K562 (cell line): ENCODE measurements around the gene PPT1. TPM values are rescaled to one million over a fixed set of nuclear protein-coding genes. Genes with fewer than 3 reads are reported as not detected.

Experiments used
- FOS ChIP-seq: IDR thresholded peaks from 3 replicates; pipeline ENCODE4 v1.6.1; 2011; ENCODE audit not compliant: insufficient read length; ENCODE audit errors: extremely low read depth
- GTF2A2 ChIP-seq: IDR thresholded peaks from 2 replicates; pipeline ENCODE4 v1.6.1; 2016; ENCODE audit warnings: mild to moderate bottlenecking, missing genetic modification characterization, missing compliant biosample characterization
- MAFK ChIP-seq: IDR thresholded peaks from 2 replicates; pipeline ENCODE4 v1.6.1; 2011; ENCODE audit warnings: low read length, improper control_type of control experiment
- MEF2A ChIP-seq: IDR thresholded peaks from 2 replicates; pipeline ENCODE4 v1.6.1; 2011; ENCODE audit warnings: low read depth, mild to moderate bottlenecking, low read length, moderate library complexity; ENCODE audit not compliant: control insufficient read depth
- NFATC3 ChIP-seq: fragments of 450-650 bp; IDR thresholded peaks from 2 replicates; pipeline ENCODE4 v1.6.1; 2017; ENCODE audit warnings: mild to moderate bottlenecking
- OTX1 ChIP-seq: fragments of 450-650 bp; formaldehyde crosslinking; IDR thresholded peaks from 2 replicates; pipeline ENCODE4 v1.4.0; 2022; ENCODE audit warnings: mild to moderate bottlenecking
- PHB ChIP-seq: fragments of 250-450 bp; sonication (Bioruptor Pico); IDR thresholded peaks from 2 replicates; pipeline ENCODE4 v1.5.0; 2021
- PTTG1 ChIP-seq: fragments of 450-650 bp; IDR thresholded peaks from 2 replicates; pipeline ENCODE4 v1.6.1; 2016; ENCODE audit warnings: low read depth, mild to moderate bottlenecking, missing genetic modification characterization, missing compliant biosample characterization
- RBM17 ChIP-seq: fragments of 200-400 bp; formaldehyde crosslinking; IDR thresholded peaks from 2 replicates; pipeline ENCODE4 v1.6.1; 2017; ENCODE audit warnings: low read depth, mild to moderate bottlenecking, low read length, borderline replicate concordance
- SIN3A ChIP-seq, 2 experiments: fragments of 150-350 bp in 1 of 2; IDR thresholded peaks; 2 replicates each; pipeline ENCODE4 v1.6.1; 2011 to 2016; ENCODE audit warnings: borderline replicate concordance in 2 of 2, low read depth in 2 of 2, low read length in 2 of 2, mild to moderate bottlenecking in 2 of 2, moderate library complexity in 2 of 2; ENCODE audit not compliant: control insufficient read depth in 1 of 2
- SMARCB1 ChIP-seq: IDR thresholded peaks from 2 replicates; pipeline ENCODE4 v1.6.1; 2011; ENCODE audit warnings: improper control_type of control experiment, low read depth; ENCODE audit not compliant: insufficient read length
- ZBTB17 ChIP-seq: fragments of 450-650 bp; formaldehyde crosslinking; IDR thresholded peaks from 2 replicates; pipeline ENCODE4 v1.4.0; 2020; ENCODE audit warnings: mild to moderate bottlenecking
- ZC3H11A ChIP-seq: IDR thresholded peaks from 2 replicates; pipeline ENCODE4 v1.6.1; 2012; ENCODE audit warnings: low read depth, low read length, improper control_type of control experiment
- ZNF174 ChIP-seq: fragments of 250-450 bp; sonication (Bioruptor Pico); IDR thresholded peaks from 2 replicates; pipeline ENCODE4 v1.4.0; 2020; ENCODE audit warnings: mild to moderate bottlenecking
- polyA plus RNA-seq, 8 experiments: library from polyadenylated mRNA; depleted of rRNA in 4 of 8; stranded (reverse) in 5 of 8; unstranded in 3 of 8; fragments of >200 nt; fragmentation: Nextera tagmentation in 2 of 8; fragmentation: Illumina TruSeq in 1 of 8; extraction: Ambion mirVana in 2 of 8; extraction: Trizol in 1 of 8; gene quantifications; 2 replicates each; pipeline versions ENCODE4 v1.2.1 to v1.2.3, GENCODE V29; 2011 to 2014; ENCODE audit warnings: inconsistent platforms in 1 of 8, missing spikeins in 1 of 8
- total RNA-seq, 7 experiments: library from RNA; depleted of rRNA in 6 of 7; stranded (reverse); fragments of >200 nt in 6 of 7; fragmentation: Illumina TruSeq in 2 of 7; extraction: Trizol in 2 of 7; gene quantifications; 2 replicates each; pipeline versions ENCODE4 v1.2.1 to v1.2.3, GENCODE V29; 2011 to 2021; ENCODE audit warnings: low replicate concordance in 1 of 7
- TF ChIP-seq, protein P1 (sequence below): fragments of 450-650 bp; IDR thresholded peaks from 2 replicates; pipeline ENCODE4 v1.6.1; 2016; ENCODE audit warnings: missing biosample characterization, missing genetic modification characterization
- TF ChIP-seq, protein P2 (sequence below): sonication (generic); formaldehyde crosslinking; IDR thresholded peaks from 2 replicates; pipeline ENCODE4 v1.8.0; 2023; ENCODE audit warnings: mild to moderate bottlenecking, missing genetic modification reagents
- TF ChIP-seq, protein P3 (sequence below): sonication (generic); formaldehyde crosslinking; IDR thresholded peaks from 2 replicates; pipeline ENCODE4 v1.9.0; 2022; ENCODE audit warnings: mild to moderate bottlenecking, missing genetic modification reagents
- TF ChIP-seq, protein P4 (sequence below): sonication (generic); formaldehyde crosslinking; IDR thresholded peaks from 2 replicates; pipeline ENCODE4 v1.4.0; 2020; ENCODE audit warnings: mild to moderate bottlenecking, missing genetic modification reagents
- TF ChIP-seq, protein P5 (sequence below): sonication (generic); formaldehyde crosslinking; IDR thresholded peaks from 2 replicates; pipeline ENCODE4 v1.8.0; 2022; ENCODE audit warnings: missing genetic modification reagents, mild to moderate bottlenecking, moderate library complexity, borderline replicate concordance

Gene PPT1
- total and polyA plus RNA-seq, 9 of the 15 experiments (the other 6 are each of a cell fraction or from before 2014, with no cell fraction given): 72.2 to 285 (median 143) TPM

DNA sequence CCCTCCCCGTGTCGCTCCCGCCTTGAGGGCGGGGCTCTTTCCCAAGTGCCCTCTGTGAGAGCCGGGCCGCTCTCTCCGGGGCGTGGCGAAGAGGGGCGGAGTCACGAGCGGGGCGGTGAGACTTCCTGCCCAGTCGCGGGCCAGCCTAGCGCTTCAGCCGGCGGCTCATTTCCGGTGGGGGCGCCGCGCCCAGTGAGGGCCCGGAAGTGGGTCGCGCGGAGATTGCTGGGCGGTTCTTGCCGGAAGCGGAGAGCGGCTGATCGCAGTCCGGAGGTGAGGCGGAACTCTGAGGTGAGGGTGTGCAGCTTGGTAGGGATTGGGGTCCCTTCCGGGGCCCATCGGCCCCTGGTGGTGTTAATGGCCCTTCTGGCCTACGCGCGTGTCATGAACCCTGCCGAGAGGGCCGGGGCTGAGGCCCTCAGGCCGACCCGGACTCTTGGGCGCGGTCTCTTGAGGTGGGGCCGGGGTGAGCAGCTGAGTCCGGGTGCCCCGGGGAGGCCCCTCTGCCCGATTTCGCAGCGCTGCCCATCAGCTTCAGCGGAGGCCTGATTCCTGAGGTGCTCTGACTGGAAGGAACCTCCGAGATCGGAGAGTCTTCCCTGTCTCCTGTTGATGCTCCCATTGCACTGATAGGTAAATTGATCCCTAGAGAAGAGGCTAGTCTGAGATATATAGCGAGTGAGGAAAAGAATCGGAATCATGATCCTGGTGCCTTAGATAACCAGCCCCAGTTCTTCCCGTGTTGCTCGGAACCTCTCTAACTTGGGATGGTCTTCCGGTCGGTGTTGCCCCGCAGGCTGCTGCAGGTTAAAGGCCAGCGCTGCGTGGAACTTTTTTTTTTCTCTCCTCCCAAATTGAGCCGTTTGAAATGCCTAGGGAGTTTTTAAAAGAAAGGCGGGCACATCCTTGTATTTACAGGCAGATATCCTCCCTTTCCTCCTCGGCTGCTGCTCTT, 56.3 kb downstream of the PPT1 start, which contains the start of gene CAP1 (continued):
- TF ChIP-seq ZC3H11A (no peak), RBM17 (no peak), PTTG1 (no peak), MEF2A (no peak), NFATC3 (no peak), SMARCB1 (no peak), SIN3A (IDR thresholded peaks at IDR 0.05; ENCODE audit: borderline replicate concordance in 2 of 2, control insufficient read depth in 1 of 2, low read depth in 2 of 2, low read length in 2 of 2) (peak; percentile 53 to 88; a peak in 1 of 4 replicates), MAFK (0 out of 2 replicates have a peak, but pooled peaks have one; percentile 1), FOS (no peak), ZBTB17 (CRISPR knock-in tag) (no peak), ZNF174 (no peak), OTX1 (CRISPR knock-in tag) (no peak), PHB (CRISPR knock-in tag) (0 out of 2 replicates have a peak, but pooled peaks have one; percentile 55), GTF2A2 (no peak)
- TF ChIP-seq, protein P1, sequence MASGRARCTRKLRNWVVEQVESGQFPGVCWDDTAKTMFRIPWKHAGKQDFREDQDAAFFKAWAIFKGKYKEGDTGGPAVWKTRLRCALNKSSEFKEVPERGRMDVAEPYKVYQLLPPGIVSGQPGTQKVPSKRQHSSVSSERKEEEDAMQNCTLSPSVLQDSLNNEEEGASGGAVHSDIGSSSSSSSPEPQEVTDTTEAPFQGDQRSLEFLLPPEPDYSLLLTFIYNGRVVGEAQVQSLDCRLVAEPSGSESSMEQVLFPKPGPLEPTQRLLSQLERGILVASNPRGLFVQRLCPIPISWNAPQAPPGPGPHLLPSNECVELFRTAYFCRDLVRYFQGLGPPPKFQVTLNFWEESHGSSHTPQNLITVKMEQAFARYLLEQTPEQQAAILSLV (tag): no peak
- TF ChIP-seq, protein P2, sequence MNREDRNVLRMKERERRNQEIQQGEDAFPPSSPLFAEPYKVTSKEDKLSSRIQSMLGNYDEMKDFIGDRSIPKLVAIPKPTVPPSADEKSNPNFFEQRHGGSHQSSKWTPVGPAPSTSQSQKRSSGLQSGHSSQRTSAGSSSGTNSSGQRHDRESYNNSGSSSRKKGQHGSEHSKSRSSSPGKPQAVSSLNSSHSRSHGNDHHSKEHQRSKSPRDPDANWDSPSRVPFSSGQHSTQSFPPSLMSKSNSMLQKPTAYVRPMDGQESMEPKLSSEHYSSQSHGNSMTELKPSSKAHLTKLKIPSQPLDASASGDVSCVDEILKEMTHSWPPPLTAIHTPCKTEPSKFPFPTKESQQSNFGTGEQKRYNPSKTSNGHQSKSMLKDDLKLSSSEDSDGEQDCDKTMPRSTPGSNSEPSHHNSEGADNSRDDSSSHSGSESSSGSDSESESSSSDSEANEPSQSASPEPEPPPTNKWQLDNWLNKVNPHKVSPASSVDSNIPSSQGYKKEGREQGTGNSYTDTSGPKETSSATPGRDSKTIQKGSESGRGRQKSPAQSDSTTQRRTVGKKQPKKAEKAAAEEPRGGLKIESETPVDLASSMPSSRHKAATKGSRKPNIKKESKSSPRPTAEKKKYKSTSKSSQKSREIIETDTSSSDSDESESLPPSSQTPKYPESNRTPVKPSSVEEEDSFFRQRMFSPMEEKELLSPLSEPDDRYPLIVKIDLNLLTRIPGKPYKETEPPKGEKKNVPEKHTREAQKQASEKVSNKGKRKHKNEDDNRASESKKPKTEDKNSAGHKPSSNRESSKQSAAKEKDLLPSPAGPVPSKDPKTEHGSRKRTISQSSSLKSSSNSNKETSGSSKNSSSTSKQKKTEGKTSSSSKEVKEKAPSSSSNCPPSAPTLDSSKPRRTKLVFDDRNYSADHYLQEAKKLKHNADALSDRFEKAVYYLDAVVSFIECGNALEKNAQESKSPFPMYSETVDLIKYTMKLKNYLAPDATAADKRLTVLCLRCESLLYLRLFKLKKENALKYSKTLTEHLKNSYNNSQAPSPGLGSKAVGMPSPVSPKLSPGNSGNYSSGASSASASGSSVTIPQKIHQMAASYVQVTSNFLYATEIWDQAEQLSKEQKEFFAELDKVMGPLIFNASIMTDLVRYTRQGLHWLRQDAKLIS: no peak
- TF ChIP-seq, protein P3, sequence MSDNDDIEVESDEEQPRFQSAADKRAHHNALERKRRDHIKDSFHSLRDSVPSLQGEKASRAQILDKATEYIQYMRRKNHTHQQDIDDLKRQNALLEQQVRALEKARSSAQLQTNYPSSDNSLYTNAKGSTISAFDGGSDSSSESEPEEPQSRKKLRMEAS (CRISPR knock-in tag): peak; percentile 73; the same call in 1 of the 2 replicates
- TF ChIP-seq, protein P4, sequence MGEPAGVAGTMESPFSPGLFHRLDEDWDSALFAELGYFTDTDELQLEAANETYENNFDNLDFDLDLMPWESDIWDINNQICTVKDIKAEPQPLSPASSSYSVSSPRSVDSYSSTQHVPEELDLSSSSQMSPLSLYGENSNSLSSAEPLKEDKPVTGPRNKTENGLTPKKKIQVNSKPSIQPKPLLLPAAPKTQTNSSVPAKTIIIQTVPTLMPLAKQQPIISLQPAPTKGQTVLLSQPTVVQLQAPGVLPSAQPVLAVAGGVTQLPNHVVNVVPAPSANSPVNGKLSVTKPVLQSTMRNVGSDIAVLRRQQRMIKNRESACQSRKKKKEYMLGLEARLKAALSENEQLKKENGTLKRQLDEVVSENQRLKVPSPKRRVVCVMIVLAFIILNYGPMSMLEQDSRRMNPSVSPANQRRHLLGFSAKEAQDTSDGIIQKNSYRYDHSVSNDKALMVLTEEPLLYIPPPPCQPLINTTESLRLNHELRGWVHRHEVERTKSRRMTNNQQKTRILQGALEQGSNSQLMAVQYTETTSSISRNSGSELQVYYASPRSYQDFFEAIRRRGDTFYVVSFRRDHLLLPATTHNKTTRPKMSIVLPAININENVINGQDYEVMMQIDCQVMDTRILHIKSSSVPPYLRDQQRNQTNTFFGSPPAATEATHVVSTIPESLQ (CRISPR knock-in tag): no peak
- TF ChIP-seq, protein P5, sequence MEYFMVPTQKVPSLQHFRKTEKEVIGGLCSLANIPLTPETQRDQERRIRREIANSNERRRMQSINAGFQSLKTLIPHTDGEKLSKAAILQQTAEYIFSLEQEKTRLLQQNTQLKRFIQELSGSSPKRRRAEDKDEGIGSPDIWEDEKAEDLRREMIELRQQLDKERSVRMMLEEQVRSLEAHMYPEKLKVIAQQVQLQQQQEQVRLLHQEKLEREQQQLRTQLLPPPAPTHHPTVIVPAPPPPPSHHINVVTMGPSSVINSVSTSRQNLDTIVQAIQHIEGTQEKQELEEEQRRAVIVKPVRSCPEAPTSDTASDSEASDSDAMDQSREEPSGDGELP (CRISPR knock-in tag): peak; percentile 96
